Measurements from ENCODE around the gene ISCU. TPM values are rescaled to one million over a fixed set of nuclear protein-coding genes. Genes with fewer than 3 reads are reported as not detected.
"Not testable (repeated sequence)": the region's sequence is repeated elsewhere in the genome, so short reads cannot be mapped to it uniquely, and the experiment has no call there.

The ISCU gene
- total RNA-seq, 1 experiment from 2014 or later = 163 TPM

GRCh38 chr12:108578813-108579212, 16.4 kb downstream of the ISCU start:
- in situ Hi-C loops (cut with HindIII; ENCODE audit: low pct_unique_long_range_greater_than_20kb, low sequenced_read_pairs) = no loop called here
- no peak for DNase-seq (ENCODE audit: low read depth, low spot score)

- in situ Hi-C loops (cut with HindIII; ENCODE audit: low pct_unique_long_range_greater_than_20kb, low sequenced_read_pairs) = no loop called here
- no peak for DNase-seq (ENCODE audit: low read depth, low spot score)
Observed at GRCh38 chr12:108580531-108580930, 18.1 kb downstream of the ISCU start.

- no peak for DNase-seq (ENCODE audit: low read depth, low spot score)
- in situ Hi-C loops (cut with HindIII; ENCODE audit: low pct_unique_long_range_greater_than_20kb, low sequenced_read_pairs) = no loop called here
Observed at GRCh38 chr12:108581311-108582227, 19.2 kb downstream of the ISCU start.

GRCh38 chr12:108582509-108582908, 20.1 kb downstream of the ISCU start:
- no peak for DNase-seq (ENCODE audit: low read depth, low spot score)
- in situ Hi-C loops (cut with HindIII; ENCODE audit: low pct_unique_long_range_greater_than_20kb, low sequenced_read_pairs) = no loop called here

- no peak for DNase-seq (ENCODE audit: low read depth, low spot score)
- in situ Hi-C loops (cut with HindIII; ENCODE audit: low pct_unique_long_range_greater_than_20kb, low sequenced_read_pairs) = no loop called here
Observed at GRCh38 chr12:108582978-108583770, 20.8 kb downstream of the ISCU start.

- no peak for DNase-seq (ENCODE audit: low read depth, low spot score)
- in situ Hi-C loops (cut with HindIII; ENCODE audit: low pct_unique_long_range_greater_than_20kb, low sequenced_read_pairs) = no loop called here
Observed at GRCh38 chr12:108583991-108584390, 21.6 kb downstream of the ISCU start.

GRCh38 chr12:108584456-108585065, 22.2 kb downstream of the ISCU start:
- in situ Hi-C loops (cut with HindIII; ENCODE audit: low pct_unique_long_range_greater_than_20kb, low sequenced_read_pairs) = no loop called here
- no peak for DNase-seq (ENCODE audit: low read depth, low spot score)

- DNase-seq (ENCODE audit: low read depth, low spot score) = no peak
- in situ Hi-C loops (cut with HindIII; ENCODE audit: low pct_unique_long_range_greater_than_20kb, low sequenced_read_pairs) = no loop called here
Observed at GRCh38 chr12:108585864-108586263, 23.5 kb downstream of the ISCU start.

GRCh38 chr12:108586306-108586705, 23.9 kb downstream of the ISCU start:
- in situ Hi-C loops (cut with HindIII; ENCODE audit: low pct_unique_long_range_greater_than_20kb, low sequenced_read_pairs) = no loop called here
- no peak for DNase-seq (ENCODE audit: low read depth, low spot score)

- in situ Hi-C loops (cut with HindIII; ENCODE audit: low pct_unique_long_range_greater_than_20kb, low sequenced_read_pairs) = no loop called here
- DNase-seq (ENCODE audit: low read depth, low spot score) = no peak
Observed at GRCh38 chr12:108587826-108588225, 25.4 kb downstream of the ISCU start.

- in situ Hi-C loops (cut with HindIII; ENCODE audit: low pct_unique_long_range_greater_than_20kb, low sequenced_read_pairs) = no loop called here
- no peak for DNase-seq (ENCODE audit: low read depth, low spot score)
Observed at GRCh38 chr12:108589028-108589839, 26.8 kb downstream of the ISCU start.

- no peak for DNase-seq (ENCODE audit: low read depth, low spot score)
- in situ Hi-C loops (cut with HindIII; ENCODE audit: low pct_unique_long_range_greater_than_20kb, low sequenced_read_pairs) = no loop called here
Observed at GRCh38 chr12:108589840-108590229, 27.4 kb downstream of the ISCU start.

- DNase-seq (ENCODE audit: low read depth, low spot score); in situ Hi-C loops (cut with HindIII; ENCODE audit: low pct_unique_long_range_greater_than_20kb, low sequenced_read_pairs): not testable (repeated sequence)
Observed at GRCh38 chr12:108590463-108590862, 28.1 kb downstream of the ISCU start.

GRCh38 chr12:108591267-108591980, 29.0 kb downstream of the ISCU start:
- in situ Hi-C loops (cut with HindIII; ENCODE audit: low pct_unique_long_range_greater_than_20kb, low sequenced_read_pairs) = no loop called here
- DNase-seq (ENCODE audit: low read depth, low spot score) = no peak

GRCh38 chr12:108592033-108592909, 29.9 kb downstream of the ISCU start:
- in situ Hi-C loops (cut with HindIII; ENCODE audit: low pct_unique_long_range_greater_than_20kb, low sequenced_read_pairs) = no loop called here
- no peak for DNase-seq (ENCODE audit: low read depth, low spot score)

- in situ Hi-C loops (cut with HindIII; ENCODE audit: low pct_unique_long_range_greater_than_20kb, low sequenced_read_pairs) = no loop called here
- no peak for DNase-seq (ENCODE audit: low read depth, low spot score)
Observed at GRCh38 chr12:108594323-108594903, 32.0 kb downstream of the ISCU start.

Data from SK-MEL-5 (cell line).